Fibroblast of lung (primary cell): Measurements from ENCODE around the gene TFIP11.

Experiments
- CTCF ChIP-seq, 2 donors: IDR thresholded peaks in 1 of 2; conservative IDR thresholded peaks in 1 of 2; 1 replicate in 1 of 2; 2 replicates in 1 of 2; pipeline ENCODE4 v1.5.1; 2011 to 2012; ENCODE audit warnings: low read length in 2 of 2, control low read depth in 1 of 2, inconsistent platforms in 1 of 2, low read depth in 1 of 2, mild to moderate bottlenecking in 1 of 2
- EZH2 ChIP-seq: IDR thresholded peaks from 2 replicates; pipeline ENCODE4 v1.5.1; 2012; ENCODE audit warnings: low read length, control low read depth, mild to moderate bottlenecking; ENCODE audit errors: missing control alignments

GRCh38 chr22:26515931-26516330 lies 3.7 kb upstream of the TFIP11 start:
- TF ChIP-seq CTCF (conservative IDR thresholded peaks at IDR 0.05 in 1 of 2, IDR thresholded peaks at IDR 0.05 in 1 of 2; ENCODE audit: low read depth in 1 of 2, low read length in 2 of 2): no peak
- TF ChIP-seq EZH2: no peak
